Mesenchymal stem cell (in vitro differentiated cells and primary cell): ENCODE measurements around the gene FAM135A.

Experiments used
- DNase-seq: peaks from one replicate; pipeline ENCODE4 v3.0.0-alpha.2; 2013
- H2AFZ ChIP-seq: one replicate; pipeline ENCODE4 v1.6.1; 2013; ENCODE audit warnings: low read depth, mild to moderate bottlenecking, control low read depth, inconsistent platforms, low read length, moderate library complexity
- H2AK5ac ChIP-seq: 2 replicates; pipeline ENCODE4 v1.6.1; 2013; ENCODE audit warnings: low read length, moderate library complexity, mild to moderate bottlenecking, inconsistent platforms; ENCODE audit not compliant: severe bottlenecking
- H2BK120ac ChIP-seq: one replicate; pipeline ENCODE4 v1.6.1; 2013; ENCODE audit warnings: low read depth, mild to moderate bottlenecking, inconsistent platforms, low read length, moderate library complexity
- H2BK12ac ChIP-seq, 2 experiments: one replicate each; pipeline ENCODE4 v1.6.1; 2013; ENCODE audit warnings: inconsistent platforms in 2 of 2, low read length in 2 of 2, mild to moderate bottlenecking in 2 of 2, moderate library complexity in 2 of 2, control low read depth in 1 of 2
- H2BK15ac ChIP-seq: one replicate; pipeline ENCODE4 v1.6.1; 2013; ENCODE audit warnings: mild to moderate bottlenecking, low read depth, inconsistent platforms; ENCODE audit not compliant: poor library complexity, severe bottlenecking
- H2BK5ac ChIP-seq: 2 replicates; pipeline ENCODE4 v1.6.1; 2013; ENCODE audit warnings: low read depth, mild to moderate bottlenecking, low read length, control low read depth, inconsistent platforms; ENCODE audit not compliant: poor library complexity, severe bottlenecking
- H3K14ac ChIP-seq, 2 experiments: one replicate each; pipeline ENCODE4 v1.6.1; 2013; ENCODE audit warnings: inconsistent platforms in 2 of 2, low read length in 2 of 2, control low read depth in 1 of 2, mild to moderate bottlenecking in 1 of 2, moderate library complexity in 1 of 2
- H3K18ac ChIP-seq, 2 experiments: one replicate each; pipeline ENCODE4 v1.6.1; 2013; ENCODE audit warnings: inconsistent platforms in 2 of 2, low read length in 2 of 2, control low read depth in 1 of 2, low read depth in 1 of 2, mild to moderate bottlenecking in 1 of 2
- H3K23ac ChIP-seq, 2 experiments: one replicate each; pipeline ENCODE4 v1.6.1; 2013; ENCODE audit warnings: inconsistent platforms in 2 of 2, low read length in 2 of 2, mild to moderate bottlenecking in 2 of 2, moderate library complexity in 2 of 2, control low read depth in 1 of 2
- H3K27ac ChIP-seq: 2 replicates; pipeline ENCODE4 v1.5.1; 2013; ENCODE audit warnings: mild to moderate bottlenecking, moderate library complexity, low read length, control low read depth, inconsistent platforms; ENCODE audit not compliant: poor library complexity, severe bottlenecking
- H3K27me3 ChIP-seq, 2 experiments: 2 replicates each; pipeline versions ENCODE4 v1.6.1 to v1.7.0; 2013; ENCODE audit warnings: low read length in 2 of 2, mild to moderate bottlenecking in 2 of 2, moderate library complexity in 2 of 2, control low read depth in 1 of 2, inconsistent platforms in 1 of 2; ENCODE audit not compliant: control insufficient read depth in 1 of 2, insufficient read depth in 1 of 2
- H3K36me3 ChIP-seq, 2 experiments: 2 replicates each; pipeline versions ENCODE4 v1.6.1 to v1.7.0; 2013; ENCODE audit warnings: low read length in 2 of 2, control low read depth in 1 of 2, inconsistent platforms in 1 of 2, low read depth in 1 of 2, mild to moderate bottlenecking in 1 of 2; ENCODE audit not compliant: insufficient read depth in 2 of 2, control insufficient read depth in 1 of 2
- H3K4ac ChIP-seq, 2 experiments: one replicate each; pipeline ENCODE4 v1.6.1; 2013; ENCODE audit warnings: inconsistent platforms in 2 of 2, low read length in 2 of 2, mild to moderate bottlenecking in 2 of 2, moderate library complexity in 2 of 2, control low read depth in 1 of 2, low read depth in 1 of 2
- H3K4me1 ChIP-seq: 2 replicates; pipeline ENCODE4 v1.6.1; 2013; ENCODE audit warnings: low read depth, low read length, control low read depth; ENCODE audit not compliant: control insufficient read depth, insufficient read depth
- H3K4me2 ChIP-seq: 2 replicates; pipeline ENCODE4 v1.6.1; 2013; ENCODE audit warnings: low read length, mild to moderate bottlenecking, inconsistent platforms; ENCODE audit not compliant: poor library complexity, severe bottlenecking
- H3K4me3 ChIP-seq, 2 experiments: 2 replicates each; pipeline versions ENCODE4 v1.5.1 to v1.7.0; 2013; ENCODE audit warnings: low read length in 2 of 2, mild to moderate bottlenecking in 2 of 2, control low read depth in 1 of 2, low read depth in 1 of 2; ENCODE audit not compliant: insufficient read depth in 1 of 2
- H3K79me1 ChIP-seq: replicated peaks from 2 replicates; pipeline ENCODE4 v1.6.1; 2013; ENCODE audit warnings: mild to moderate bottlenecking, control low read depth, low read length, inconsistent platforms; ENCODE audit not compliant: poor library complexity, severe bottlenecking
- H3K9ac ChIP-seq: 2 replicates; pipeline ENCODE4 v1.7.0; 2013; ENCODE audit warnings: mild to moderate bottlenecking, low read length, moderate library complexity
- H3K9me3 ChIP-seq: 2 replicates; pipeline ENCODE4 v1.7.0; 2013; ENCODE audit warnings: mild to moderate bottlenecking, low read length; ENCODE audit not compliant: control insufficient read depth
- H4K8ac ChIP-seq: one replicate; pipeline ENCODE4 v1.6.1; 2013; ENCODE audit warnings: inconsistent platforms, mild to moderate bottlenecking, low read length, moderate library complexity
- H4K91ac ChIP-seq: one replicate; pipeline ENCODE4 v1.6.1; 2013; ENCODE audit warnings: mild to moderate bottlenecking, low read length, inconsistent platforms
- WGBS: methylation state at CpG from one replicate; pipeline ENCODE4 v1.1.7; 2013; ENCODE audit warnings: mixed read lengths; 5-methylcytosine and 5-hydroxymethylcytosine counted together

FAM135A gene

DNA sequence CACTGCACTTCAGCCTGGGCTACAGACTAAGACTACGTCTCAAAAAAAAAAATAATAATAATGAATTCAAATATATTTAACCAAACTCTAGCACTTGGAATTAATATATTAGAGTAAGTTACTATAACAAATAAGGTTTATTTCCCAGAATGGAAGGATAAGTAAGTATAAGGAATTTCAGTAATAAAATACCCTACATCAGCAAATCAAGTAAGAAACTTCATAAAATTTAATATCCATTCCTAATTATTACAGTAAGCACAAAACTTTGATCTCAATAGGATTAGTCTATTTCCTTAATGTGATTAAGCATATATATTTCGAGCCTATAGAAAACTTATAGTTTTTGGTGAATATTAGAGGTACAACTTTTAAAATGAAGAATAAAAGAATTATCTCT is 116.7 kb downstream of the FAM135A start:
- Histone ChIP-seq H3K4me2 (no peak overlapping the region), H3K18ac (no peak overlapping the region), H3K4me1 (no peaks in the 10 kb centered on the region), H3K9ac (no peak overlapping the region), H2AFZ (no peak overlapping the region), H2BK12ac (no peak overlapping the region), H3K4me3 (no peak overlapping the region), H3K9me3 (no peaks in the 10 kb centered on the region), H3K27ac (no peak overlapping the region), H2BK120ac (no peak overlapping the region), H3K23ac (no peak overlapping the region), H2BK15ac (no peak overlapping the region), H3K79me1 (no peaks in the 10 kb centered on the region), H3K27me3 (no peaks in the 10 kb centered on the region), H2AK5ac (no peak overlapping the region), H3K36me3 (peaks cover 2 to 8% of the 10 kb centered on the region in 2 experiments), H2BK5ac (no peak overlapping the region), H3K4ac (no peak overlapping the region), H4K8ac (no peak overlapping the region), H4K91ac (no peak overlapping the region), H3K14ac (no peak overlapping the region)
- WGBS, result no CpG with 5 or more reads among the region's 2 CpGs
- DNase-seq, result no peak

DNA sequence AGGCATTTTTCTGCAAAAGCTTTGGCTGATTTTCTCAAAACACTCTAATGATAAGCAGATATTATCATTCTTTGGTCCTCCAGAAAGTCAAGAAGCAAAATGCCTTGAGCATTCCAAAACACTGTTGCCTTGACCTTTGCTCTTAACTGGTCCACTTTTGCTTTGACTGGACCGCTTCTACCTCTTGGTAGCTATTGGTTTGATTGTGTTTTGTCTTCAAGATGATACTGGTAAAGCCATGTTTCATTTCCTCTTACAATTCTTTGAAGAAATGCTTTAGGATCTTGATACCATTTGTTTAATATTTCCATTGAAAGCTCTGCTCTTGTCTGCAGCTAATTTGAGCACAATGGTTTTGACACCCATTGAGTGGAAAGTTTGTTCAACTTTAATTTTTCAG is 117.8 kb downstream of the FAM135A start:
- H3K4me3 ChIP-seq, result no peak overlapping the region
- H2BK15ac ChIP-seq, result no peak overlapping the region
- no peak overlapping the region for H3K9ac ChIP-seq
- no CpG with 5 or more reads among the region's 1 CpG for WGBS
- no peaks in the 10 kb centered on the region for H3K79me1 ChIP-seq
- H3K23ac ChIP-seq, result no peak overlapping the region
- no peak overlapping the region for H3K14ac ChIP-seq
- H2BK12ac ChIP-seq, result no peak overlapping the region
- no peak overlapping the region for H3K4me2 ChIP-seq
- no peak overlapping the region for H2BK120ac ChIP-seq
- no peak overlapping the region for H2AFZ ChIP-seq
- no peak overlapping the region for H3K27ac ChIP-seq
- no peak overlapping the region for H3K18ac ChIP-seq
- H3K9me3 ChIP-seq, result no peaks in the 10 kb centered on the region
- H2AK5ac ChIP-seq, result no peak overlapping the region
- no peak overlapping the region for H4K8ac ChIP-seq
- peaks cover 5 to 6% of the 10 kb centered on the region in 2 experiments for H3K36me3 ChIP-seq
- H3K27me3 ChIP-seq, result no peaks in the 10 kb centered on the region
- no peak overlapping the region for H3K4ac ChIP-seq
- no peaks in the 10 kb centered on the region for H3K4me1 ChIP-seq
- no peak overlapping the region for H4K91ac ChIP-seq
- DNase-seq, result no peak
- no peak overlapping the region for H2BK5ac ChIP-seq

DNA sequence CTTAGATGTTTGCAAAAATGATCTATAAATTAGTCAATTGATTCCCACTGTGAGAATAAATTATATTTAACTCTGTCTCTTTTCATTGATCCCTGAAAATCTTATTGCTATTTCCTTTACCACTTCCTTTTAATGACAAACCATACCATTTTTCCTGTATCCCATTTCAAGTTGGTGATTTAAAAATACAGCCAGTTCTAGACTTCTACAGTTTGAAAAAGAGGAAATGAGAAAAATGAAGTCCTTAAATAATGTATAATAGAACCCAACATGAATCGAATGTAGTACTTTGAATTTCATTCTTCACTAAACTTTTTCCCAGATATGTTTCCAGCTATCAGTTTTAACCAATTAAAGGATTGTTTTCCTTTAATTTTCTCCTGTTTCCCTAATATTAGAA is 124.0 kb downstream of the FAM135A start:
- Histone ChIP-seq H2AFZ (no peak overlapping the region), H3K27ac (no peak overlapping the region), H3K4me2 (no peak overlapping the region), H4K8ac (no peak overlapping the region), H3K14ac (no peak overlapping the region), H3K18ac (no peak overlapping the region), H2BK120ac (no peak overlapping the region), H3K9me3 (no peaks in the 10 kb centered on the region), H3K27me3 (no peaks in the 10 kb centered on the region), H2BK15ac (no peak overlapping the region), H3K9ac (no peak overlapping the region), H3K79me1 (no peaks in the 10 kb centered on the region), H4K91ac (no peak overlapping the region), H2BK12ac (no peak overlapping the region), H2AK5ac (no peak overlapping the region), H3K4ac (no peak overlapping the region), H3K36me3 (peaks cover 3 to 9% of the 10 kb centered on the region in 2 experiments), H3K23ac (no peak overlapping the region), H3K4me3 (no peak overlapping the region), H2BK5ac (no peak overlapping the region), H3K4me1 (no peaks in the 10 kb centered on the region)
- 100% methylated on average over 1 of the region's 1 CpG for WGBS
- DNase-seq, result no peak

DNA sequence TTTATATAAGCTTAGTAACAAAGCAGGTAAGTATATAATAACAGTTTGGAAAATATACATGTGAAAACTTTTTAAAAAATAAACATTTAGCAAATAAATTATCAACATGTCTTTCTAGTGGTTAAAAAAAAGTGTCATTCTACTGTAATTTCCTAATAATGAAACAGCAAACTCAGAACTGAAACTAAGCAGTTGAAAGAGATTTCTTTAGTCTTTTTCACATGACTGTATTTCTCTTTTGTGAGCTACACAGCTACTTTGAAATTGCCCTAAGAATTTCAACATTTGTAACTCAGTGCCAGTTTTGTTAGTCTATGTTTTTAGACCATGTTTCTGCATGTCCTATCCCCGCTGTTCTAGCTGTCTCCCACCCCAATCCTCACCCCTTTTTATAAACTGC is 125.1 kb downstream of the FAM135A start:
- Histone ChIP-seq H3K9me3 (no peaks in the 10 kb centered on the region), H3K9ac (no peak overlapping the region), H4K91ac (no peak overlapping the region), H3K14ac (no peak overlapping the region), H3K79me1 (no peaks in the 10 kb centered on the region), H4K8ac (no peak overlapping the region), H3K18ac (no peak overlapping the region), H3K27ac (no peak overlapping the region), H3K4me2 (no peak overlapping the region), H2BK5ac (no peak overlapping the region), H3K27me3 (no peaks in the 10 kb centered on the region), H2AFZ (no peak overlapping the region), H2AK5ac (no peak overlapping the region), H2BK120ac (no peak overlapping the region), H2BK12ac (no peak overlapping the region), H3K23ac (no peak overlapping the region), H3K4ac (no peak overlapping the region), H3K36me3 (peaks cover 3 to 9% of the 10 kb centered on the region in 2 experiments), H3K4me1 (no peaks in the 10 kb centered on the region), H3K4me3 (no peak overlapping the region), H2BK15ac (no peak overlapping the region)
- no CpG with 5 or more reads among the region's 1 CpG for WGBS
- no peak for DNase-seq
